GM10847 (cell line): Measurements from ENCODE around the gene PIEZO2.

ENCODE experiments used
- POLR2A ChIP-seq: IDR thresholded peaks from 2 replicates; pipeline ENCODE4 v1.6.1; 2011; ENCODE audit not compliant: insufficient read length; ENCODE audit errors: extremely low read depth

The PIEZO2 gene

DNA sequence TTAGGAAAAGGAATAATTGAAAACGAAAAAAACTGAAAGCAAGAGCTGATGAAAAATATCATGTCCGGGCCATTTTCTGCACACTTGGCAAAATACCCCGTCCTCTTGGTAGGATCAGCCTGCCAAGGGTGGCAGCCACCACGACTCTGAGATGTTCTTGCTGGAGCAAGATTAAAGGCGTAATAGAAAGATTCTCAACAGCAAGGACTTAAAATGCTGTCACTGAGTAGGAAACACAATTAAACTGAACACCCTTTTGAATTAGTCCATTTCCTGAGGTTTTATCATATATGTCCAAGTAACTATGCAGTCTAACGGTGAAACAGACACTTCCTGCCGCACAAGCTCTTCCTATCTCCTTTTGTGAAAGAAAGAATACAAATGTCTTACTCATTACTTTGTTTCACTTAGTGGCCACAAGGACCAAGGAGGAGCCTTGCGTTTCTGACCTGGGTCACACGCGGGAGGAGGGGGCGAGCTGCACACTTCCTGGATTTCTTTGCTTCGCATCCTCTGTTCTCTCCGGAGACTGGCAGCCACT, 222.7 kb downstream of the PIEZO2 start:
- no peak for TF ChIP-seq POLR2A

GRCh38 chr18:10924290-10924689, 225.1 kb downstream of the PIEZO2 start:
- no peak for TF ChIP-seq POLR2A

- TF ChIP-seq POLR2A = no peak
These were observed 225.8 kb downstream of the PIEZO2 start for GRCh38 chr18:10923551-10924070.

GRCh38 chr18:10923141-10923540, 226.2 kb downstream of the PIEZO2 start:
- TF ChIP-seq POLR2A = no peak

DNA sequence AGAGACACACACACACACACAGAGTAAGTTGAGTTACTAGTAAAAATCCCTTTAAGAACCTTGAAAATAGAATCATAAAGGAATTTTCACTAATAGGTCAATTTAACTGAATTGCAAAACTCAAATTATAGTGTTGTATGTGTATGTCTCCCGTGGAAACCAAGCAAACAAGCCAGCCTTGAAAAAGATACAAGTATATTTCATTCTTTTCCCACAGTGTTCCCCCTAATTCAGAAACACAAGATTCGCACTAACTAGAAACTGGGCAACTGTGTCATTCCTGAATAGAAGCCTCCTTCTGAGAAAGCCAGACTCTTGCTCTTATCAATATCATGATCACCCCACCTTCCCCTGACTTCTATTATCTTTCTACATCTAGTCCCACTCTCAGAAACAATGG, 229.5 kb downstream of the PIEZO2 start:
- TF ChIP-seq POLR2A = no peak

DNA sequence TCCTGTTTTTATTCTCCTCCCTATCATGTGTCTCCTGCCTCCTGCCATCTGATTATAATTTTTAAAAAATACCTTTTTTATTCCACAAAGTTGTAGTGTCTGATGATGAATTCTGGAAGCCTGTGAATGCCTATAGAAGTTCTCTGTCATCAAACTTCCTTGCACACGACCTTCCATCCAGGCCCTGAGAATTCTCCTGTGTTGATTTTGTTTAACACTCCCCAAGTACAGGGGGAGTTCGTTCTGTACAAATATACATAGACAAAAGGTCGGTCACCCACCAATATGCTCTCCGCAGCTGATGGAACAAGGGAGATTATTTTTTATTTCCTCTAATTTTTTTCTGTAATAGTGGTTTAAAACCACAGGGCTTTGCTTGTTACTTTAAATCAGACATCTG, 232.5 kb downstream of the PIEZO2 start:
- no peak for TF ChIP-seq POLR2A

- no peak for TF ChIP-seq POLR2A
These were observed 233.0 kb downstream of the PIEZO2 start for GRCh38 chr18:10916387-10916786.

DNA sequence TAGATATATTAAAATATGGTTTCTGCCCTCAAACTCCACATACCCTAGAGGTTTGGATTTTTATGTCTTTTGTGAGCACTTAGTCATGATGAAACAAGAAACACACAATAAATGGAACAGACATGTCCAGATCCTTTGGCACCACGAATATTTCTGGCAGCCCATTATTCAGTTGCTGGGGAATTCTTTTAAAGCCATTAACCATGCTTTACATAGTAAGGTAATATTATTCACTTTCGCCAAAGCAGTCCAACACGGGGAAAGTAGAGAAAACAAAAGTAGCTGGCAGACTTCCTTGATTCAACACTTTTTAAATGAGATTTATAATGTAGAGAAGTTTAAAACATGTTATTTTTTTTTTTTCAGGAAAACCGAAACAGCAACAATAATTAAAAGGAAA, 235.4 kb downstream of the PIEZO2 start:
- no peak for TF ChIP-seq POLR2A

- no peak for TF ChIP-seq POLR2A
These were observed 236.4 kb downstream of the PIEZO2 start for GRCh38 chr18:10912790-10913545.

- TF ChIP-seq POLR2A = no peak
These were observed 239.6 kb downstream of the PIEZO2 start for GRCh38 chr18:10909724-10910123.

DNA sequence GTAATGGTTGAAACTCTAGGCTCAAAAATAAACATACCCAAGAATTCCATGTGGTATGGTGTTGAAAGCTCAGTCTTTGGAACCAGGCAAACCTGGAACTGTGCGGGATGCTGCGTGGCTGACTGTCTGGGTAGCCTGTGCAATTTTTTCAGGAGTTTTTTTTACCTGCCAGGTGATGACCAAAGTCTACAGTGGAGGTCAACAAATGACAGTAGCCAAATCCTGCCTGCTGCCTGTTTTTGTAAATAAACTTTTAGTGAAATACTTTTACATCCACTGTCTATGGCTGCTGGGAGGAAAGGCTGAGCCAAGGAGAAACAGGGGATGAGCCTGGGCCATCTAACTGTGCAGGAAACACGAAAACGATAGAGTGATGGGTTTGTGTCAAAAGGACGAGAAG, 240.6 kb downstream of the PIEZO2 start:
- TF ChIP-seq POLR2A = no peak

- no peak for TF ChIP-seq POLR2A
These were observed 241.6 kb downstream of the PIEZO2 start for GRCh38 chr18:10907749-10908148.

DNA sequence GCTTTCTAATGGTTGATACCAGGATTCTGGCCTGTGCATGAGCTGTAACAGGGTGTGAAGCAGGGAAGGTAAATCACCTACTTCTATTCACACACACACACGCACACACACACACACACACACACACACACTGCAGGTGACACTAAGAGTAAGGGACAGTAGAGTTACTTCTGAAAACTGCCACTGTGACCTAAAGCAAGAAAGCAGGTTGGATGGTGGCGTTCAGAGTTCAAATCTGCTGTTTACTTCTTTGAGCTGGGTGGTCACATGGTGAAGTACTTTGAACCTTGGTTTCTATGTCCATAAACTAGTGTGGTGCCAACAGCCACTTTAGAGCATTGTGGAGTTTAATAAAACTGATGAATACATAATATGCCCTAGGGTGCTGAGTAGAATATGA, 248.0 kb downstream of the PIEZO2 start:
- TF ChIP-seq POLR2A = no peak

- TF ChIP-seq POLR2A = no peak
These were observed 248.9 kb downstream of the PIEZO2 start for GRCh38 chr18:10900435-10900834.

- no peak for TF ChIP-seq POLR2A
These were observed 249.9 kb downstream of the PIEZO2 start for GRCh38 chr18:10899481-10899880.

DNA sequence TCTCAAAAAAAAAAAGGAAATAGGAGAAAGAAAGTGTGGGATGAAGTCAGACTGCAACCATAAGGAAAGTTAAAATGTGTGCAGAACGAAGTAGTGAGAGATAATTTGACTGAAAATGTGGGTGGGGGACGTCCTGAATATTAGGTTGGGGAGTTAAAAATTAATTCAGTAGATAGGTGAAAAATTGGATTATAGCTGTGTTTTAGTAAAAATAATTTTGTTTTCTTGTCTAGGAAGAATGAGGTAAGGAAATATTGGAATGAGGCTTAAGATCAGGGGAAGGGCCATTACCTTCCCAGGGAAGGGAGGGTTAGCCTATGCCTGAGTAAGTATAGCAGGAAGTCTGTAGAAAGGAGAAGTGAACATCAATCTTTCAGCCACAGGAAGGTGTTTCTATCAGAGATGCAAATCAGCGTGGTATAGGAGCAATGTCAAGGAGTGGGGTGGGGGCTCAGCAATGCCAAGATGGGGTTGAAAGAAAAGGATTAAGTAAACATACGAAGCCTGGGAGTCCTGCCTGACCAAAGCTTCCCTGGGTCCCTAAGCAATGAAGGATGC, 250.9 kb downstream of the PIEZO2 start:
- TF ChIP-seq POLR2A = no peak
